HS-27A (cell line): ENCODE measurements around the gene AAGAB.
"Not testable (repeated sequence)": the region's sequence is repeated elsewhere in the genome, so short reads cannot be mapped to it uniquely, and the experiment has no call there.

Experiments
- DNase-seq: peaks from one replicate; pipeline ENCODE4 v3.0.0-alpha.2; 2012; ENCODE audit warnings: low read depth, missing footprints

Gene AAGAB, protein sequence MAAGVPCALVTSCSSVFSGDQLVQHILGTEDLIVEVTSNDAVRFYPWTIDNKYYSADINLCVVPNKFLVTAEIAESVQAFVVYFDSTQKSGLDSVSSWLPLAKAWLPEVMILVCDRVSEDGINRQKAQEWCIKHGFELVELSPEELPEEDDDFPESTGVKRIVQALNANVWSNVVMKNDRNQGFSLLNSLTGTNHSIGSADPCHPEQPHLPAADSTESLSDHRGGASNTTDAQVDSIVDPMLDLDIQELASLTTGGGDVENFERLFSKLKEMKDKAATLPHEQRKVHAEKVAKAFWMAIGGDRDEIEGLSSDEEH

DNA sequence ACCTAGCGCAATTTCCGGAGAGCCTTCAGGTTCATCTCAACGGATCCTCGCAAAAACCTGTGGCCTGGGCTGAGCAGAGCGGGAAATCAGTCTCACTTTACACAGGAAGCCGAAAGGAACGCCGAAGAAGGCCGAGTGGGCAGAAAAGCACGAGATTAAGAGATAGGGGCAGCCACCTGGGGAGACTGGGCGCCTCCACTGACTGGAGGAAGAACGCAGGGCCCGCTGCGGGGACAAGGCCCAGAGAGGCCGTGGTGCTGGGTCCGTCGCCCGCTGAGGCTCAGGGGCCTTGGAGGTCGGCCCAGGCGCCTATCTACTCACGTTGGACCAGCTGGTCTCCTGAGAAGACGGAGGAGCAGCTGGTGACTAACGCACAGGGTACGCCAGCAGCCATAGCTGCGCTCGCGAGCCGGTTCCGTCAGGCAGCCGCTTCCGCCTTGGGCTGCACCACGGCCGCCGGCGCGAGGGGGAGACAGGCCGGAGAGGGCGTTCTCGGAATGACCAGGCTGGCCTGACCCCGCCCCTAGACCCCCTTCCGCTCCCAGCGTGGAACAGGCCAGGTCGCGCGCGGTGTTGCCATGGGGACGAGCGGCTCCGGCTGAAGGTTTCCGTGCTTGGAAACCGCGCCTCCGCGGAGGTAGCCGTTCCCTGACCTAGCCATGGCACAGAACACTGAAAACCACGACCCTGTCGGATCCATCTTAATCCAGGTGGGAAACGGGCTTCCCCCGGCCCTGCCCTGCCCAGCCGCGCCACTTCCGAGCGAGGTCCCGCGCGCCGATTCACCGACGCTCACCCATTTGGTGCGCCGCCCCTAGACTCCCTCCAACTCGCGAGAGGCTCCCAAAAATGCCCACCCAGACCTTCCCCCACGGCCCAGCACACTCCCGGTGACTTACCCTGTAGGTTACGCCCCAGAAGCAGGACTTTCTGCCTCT is at the start of gene AAGAB, which contains the start of gene IQCH:
AAGAB (minus strand) TSS at position 424 of the 938 bp plus-strand sequence; CDS start at position 394, 30 bp downstream.
IQCH (plus strand) TSS at position 549 of the 938 bp plus-strand sequence; CDS start at position 660, 111 bp downstream.
- DNase-seq, result peak; percentile 94

DNA sequence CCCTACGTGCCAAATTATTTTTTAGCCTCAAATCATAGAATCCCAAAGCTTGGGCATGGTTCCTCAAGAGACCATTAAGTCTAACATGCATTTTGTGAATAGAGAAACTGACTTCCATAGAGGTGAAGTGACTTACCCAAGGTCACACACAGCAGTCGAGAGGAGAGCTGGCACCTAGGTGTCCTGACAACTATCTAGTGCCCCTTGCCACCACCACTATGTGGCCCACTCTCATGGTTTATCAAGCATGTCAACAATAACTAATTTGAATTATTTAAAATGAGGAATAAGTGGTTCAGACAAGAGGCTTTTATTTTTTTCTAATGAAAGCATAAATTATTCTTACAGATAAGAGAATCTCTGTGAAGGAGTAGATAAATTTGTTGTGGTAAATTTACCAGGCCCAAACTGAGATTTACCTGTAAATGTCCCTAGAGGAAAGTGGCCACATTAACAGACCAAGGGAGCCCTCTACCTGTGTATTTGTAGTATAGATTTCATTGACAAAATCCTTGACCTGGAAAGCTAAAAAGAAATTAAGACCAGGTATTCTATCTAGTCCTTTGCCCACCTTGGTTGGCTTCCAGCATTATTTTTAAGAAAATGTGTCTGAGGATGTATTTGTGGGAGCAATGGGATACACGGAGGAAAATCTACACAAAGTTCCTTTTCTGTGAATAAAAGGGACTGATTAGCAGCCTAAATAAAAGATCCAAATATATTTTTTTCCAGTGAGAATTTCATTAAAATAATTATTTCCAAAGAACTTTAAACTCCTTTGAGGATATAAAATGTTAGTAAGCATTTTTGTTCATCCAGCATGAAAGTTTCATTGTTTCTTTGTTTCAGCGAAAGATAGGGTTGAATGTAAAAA is 49.3 kb upstream of the AAGAB start:
- DNase-seq, result peak; percentile 35

DNA sequence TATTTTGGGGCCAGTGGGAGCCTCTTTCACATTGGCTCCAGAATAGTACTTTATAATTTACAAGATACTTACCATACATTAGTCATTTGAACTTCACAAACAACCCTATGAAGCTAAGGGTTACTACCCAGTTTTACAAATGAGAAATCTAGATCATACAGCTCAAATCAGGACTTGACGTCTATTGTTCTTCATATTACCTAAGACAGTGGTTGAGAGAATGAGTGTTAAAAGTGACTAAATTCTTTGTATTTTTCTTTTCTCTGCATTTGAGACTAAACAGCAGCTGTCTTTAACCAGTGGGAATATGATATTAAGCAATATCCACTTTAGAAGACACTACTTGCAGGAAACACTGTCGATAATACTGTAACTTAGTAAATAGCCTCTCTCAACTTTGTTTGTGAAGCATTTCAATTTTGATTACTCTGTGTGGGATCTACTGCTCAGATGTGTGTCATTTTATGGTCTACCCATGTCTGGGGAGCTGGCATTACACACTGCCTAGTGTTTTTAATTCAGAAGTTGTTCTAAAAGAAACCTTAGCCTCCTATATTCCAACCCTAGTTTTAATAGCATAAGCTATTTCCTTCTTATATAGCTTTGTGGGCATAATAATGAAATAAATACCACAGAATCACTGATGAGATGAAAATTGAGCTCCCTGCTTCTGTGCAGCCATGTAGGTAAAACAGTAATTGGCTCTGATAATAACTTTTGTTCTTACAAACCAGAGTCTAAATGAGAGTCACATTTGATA is 46.0 kb upstream of the AAGAB start:
- no peak for DNase-seq

DNA sequence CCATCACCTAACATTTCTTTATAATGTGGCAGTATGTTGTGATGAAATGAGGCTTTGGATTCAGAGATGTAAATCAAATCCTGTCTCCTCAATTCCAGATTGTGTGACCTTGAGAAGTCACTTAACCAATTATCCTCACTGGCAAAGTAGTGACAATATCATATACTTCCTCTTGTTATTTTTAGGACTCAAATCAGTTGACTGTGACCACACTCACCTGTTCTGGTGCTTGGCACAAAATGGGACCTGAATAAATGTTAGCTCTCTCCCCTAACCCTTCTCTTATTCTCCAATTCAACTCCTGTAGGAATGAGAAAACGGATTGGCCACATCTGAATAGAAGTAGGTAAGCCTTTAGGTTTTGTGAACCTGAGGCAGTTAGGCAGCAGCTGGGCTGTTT is 42.2 kb upstream of the AAGAB start:
- DNase-seq, result no peak

DNA sequence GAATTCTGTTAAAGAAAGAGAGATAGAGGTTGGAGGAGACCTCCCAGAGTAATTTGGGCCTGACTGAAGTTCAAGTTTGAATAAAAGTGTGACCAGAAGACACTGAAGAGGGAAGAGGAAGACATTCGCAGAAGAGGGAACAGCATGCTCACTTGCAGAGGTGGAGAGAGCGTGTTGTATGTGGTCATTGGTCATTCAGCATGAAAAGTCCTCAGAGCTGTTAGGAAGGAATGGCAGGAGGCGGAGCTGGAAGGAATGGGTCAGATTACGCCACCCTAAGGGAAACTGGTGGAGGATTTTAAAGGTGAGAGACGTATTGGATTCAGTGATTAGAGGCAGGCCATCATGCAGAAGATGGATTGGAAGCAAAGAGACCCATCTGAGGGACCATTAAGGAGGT is 41.7 kb upstream of the AAGAB start:
- no peak for DNase-seq

DNA sequence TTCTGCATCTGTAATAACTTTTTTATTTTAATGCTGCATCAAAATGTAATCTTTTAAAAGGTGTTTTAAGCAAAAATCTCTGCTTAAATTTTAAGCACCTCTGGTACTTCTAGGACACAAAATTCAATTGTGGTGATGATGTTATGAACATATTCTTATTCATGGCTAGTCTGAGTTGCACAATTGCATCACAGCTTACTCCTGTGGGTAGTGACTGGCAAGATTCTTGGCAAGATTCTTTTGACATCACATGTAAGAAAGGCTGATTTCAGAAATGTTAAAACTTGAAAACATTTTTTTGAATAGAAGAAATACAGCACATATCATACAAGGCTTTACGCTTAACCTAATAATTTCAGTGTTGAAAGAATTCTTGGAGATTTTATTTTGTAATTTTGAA is 35.9 kb upstream of the AAGAB start:
- DNase-seq, result no peak

DNA sequence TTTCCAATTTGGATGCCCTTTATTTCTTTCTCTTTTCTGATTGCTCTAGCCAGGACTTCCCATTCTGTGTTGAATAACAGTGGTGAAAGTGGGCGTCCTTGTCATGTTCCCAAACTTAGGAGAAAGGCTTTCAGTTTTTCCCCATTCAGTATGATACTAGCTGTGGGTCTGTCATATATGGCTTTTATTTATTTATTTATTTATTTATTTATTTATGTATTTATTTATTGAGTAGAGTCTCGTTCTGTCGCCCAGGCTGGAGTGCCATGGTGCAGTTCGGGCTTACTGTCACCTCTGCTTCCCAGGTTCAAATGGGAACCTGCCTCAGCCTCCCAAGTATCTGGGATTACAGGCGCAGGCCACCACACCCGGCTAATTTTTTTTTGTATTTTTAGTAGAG is 31.9 kb upstream of the AAGAB start:
- DNase-seq, result not testable (repeated sequence)

DNA sequence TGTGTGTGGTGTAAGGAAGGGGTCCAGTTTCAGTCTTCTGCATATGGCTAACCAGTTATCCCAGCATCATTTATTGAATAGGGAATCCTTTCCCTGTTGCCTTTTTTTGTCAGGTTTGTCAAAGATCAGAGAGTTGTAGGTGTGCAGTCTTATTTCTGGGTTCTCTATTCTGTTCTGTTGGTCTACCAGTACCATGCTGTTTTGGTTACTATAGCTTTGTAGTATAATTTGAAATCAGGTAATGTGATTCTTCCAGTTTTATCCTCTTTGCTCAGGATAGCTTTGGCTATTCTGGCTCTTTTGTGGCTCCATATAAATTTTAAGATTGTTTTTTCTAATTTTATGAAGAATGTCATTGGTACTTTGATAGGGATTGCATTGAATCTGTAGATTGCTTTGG is 31.2 kb upstream of the AAGAB start:
- not testable (repeated sequence) for DNase-seq

DNA sequence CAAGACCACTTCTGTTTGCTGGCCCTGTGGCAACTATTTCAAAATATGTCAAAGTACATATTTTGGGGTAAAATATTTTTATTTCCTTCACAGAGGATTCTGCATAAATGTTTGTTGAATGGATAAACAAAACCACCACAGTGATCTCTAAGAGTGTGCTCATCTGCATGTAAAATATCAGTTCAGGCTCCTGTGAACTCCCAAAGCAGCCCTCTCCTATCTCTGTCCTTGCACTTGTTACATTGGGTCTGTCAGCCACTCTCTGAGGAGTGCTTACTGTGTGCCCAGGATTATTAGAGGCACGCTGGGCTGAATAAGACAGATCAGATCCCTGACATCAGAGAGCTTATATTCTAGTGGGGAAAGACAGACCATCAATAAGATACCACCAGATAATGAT is 27.3 kb upstream of the AAGAB start:
- DNase-seq, result no peak

DNA sequence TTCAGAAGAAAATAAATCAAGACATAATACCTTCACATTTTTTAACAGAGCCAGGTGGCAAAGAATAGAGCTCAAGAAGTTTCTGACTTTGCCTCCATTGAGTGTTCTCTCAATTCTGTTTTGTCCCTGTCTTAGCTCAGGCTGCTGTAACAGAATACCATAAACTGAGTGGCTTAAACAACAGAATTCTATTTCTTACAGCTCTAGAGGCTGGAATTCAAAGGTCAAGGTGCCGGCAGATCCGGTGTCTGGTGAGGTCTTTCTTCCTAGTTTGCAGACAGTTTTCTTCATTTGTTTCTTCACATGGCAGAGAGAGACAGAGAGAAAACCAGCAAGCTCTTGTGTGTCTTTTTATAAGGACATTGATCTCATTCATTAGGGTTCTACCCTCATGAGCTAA is 25.8 kb upstream of the AAGAB start:
- DNase-seq, result no peak

DNA sequence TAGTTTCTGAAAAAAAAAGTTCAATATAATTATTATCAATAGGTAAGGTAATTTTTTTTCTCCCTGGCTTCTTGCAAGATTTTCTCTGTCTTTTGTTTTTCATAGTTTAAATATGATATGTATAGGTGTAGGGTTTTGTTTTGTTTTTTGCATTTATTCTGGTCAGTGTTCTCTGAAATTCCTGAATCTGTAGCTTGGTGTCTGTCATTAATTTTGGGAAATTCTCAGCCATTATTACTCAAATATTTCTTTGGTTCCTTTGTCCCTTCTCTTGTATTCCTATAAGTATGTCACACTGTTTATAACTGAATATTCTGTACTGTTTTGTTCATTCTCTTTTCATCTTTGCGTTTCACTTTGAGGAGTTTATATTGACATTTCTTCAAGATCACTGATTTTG is 22.2 kb upstream of the AAGAB start:
- no peak for DNase-seq

DNA sequence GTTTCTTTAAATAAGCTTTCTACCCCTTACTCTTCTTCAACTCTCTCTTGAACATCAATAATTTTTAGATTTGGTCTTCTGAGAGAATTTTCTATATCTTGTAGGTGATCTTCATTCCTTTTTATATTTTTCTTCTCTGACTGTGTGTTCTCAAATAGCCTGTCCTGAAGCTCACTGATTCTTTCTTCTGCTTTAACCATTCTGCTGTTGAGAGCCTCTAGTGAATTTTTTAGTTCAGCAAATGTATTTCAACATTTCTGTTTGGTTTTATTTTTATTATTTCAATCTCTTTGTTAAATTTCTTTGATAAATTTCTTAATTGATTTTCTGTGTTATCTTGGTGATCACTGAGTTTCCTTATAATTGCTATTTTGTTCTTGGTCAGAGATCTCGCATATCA is 19.8 kb upstream of the AAGAB start:
- DNase-seq, result no peak

DNA sequence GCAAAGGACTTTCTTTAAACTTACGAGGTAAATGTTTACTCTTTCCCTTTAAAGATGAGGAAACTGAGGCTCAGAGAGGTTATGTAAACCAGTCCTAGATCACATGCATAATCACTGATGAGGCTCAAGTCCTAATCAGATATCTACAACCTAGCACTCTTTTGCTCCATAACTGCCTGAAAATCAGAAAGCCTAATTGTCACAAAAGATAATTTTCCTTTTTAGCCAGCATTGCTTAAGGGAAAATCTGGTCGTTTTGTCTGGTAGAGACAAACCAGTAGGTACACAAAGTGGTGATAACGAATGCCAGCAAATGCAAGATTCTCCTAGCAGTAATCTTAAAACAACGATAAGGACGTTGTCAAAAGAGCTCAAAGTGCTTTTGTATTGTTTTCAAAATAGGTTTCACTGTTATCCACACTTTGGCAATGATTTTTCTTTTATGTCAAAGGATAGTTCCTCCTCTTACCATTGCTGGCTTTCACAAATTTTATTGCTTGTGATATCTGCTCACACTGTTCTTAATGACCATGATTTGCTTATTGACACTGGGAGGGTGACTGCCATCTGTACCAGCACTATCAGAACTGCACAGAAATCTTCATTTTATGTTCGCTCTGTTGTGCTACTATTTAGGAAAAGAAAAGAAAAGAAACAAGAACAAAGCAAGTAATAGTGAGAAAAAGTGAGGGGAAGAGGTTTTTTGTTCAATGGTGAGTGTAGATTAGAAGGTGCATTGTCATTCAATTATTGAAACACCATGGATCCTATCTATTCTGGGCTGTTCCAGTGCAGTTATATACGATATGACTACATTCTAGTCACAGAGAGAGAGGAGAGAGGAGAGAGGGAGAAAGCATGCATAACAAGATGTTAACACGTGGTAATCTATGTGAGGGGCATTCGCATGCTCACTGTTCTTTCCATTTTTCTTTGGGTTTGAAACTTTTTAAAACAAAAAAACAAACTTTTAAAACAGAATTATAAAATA is 13.8 kb upstream of the AAGAB start:
- no peak for DNase-seq

DNA sequence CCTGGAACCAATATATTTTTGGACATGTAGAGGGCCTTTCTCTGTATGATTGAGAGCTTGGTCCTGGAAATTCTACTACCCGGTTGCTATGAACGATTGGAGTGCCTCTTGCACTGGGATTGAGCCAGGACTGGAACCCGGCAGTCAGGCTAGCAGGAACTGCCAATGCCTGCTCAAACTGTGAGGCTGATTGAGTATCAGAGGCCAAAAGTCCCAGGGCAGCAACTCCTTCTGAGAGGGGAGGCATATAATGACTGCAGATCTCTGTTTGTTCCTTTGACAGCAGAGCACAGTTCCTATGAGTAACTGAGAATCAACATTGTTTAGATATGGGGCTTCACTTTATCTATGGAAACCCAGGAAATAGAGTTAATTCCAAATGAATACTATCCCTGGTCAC is 13.0 kb upstream of the AAGAB start:
- no peak for DNase-seq

DNA sequence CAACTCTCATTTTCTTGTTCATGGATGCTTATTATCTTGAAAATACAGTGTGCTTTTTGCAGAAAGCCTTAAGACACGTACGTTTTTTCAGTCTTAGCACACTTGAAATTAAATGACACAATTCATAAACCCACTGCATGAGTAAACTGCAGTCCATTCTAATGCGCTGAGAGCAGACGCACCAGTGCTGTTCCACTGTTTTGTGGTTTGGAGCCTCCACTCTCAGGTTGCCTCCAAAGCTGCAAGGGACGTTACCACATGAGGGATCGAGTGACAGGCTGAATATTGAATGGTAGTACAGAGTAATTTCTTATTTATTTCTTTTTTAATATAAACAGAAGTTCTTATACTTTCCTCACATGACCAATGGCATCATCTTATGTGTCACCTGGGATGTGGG is 12.4 kb upstream of the AAGAB start:
- DNase-seq, result no peak

DNA sequence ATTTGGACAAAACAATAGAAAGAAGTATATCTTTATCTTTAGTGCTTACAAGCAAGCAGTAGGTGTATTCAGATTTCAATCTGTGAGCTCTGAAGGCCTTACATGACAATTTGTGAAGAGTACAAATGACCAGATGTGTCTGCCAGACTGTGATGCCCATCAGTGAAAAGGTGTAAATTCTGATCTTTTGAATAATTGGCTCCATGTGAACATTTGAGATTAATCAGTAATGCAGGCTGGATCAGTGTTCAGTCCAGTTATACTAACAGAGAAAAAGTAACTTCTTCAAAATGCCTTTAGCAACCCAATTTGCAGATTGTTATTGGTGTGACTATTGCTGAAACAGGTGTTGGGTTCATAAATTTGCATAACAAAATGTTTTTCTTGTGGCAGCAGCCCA is 5.3 kb upstream of the AAGAB start:
- DNase-seq, result no peak

DNA sequence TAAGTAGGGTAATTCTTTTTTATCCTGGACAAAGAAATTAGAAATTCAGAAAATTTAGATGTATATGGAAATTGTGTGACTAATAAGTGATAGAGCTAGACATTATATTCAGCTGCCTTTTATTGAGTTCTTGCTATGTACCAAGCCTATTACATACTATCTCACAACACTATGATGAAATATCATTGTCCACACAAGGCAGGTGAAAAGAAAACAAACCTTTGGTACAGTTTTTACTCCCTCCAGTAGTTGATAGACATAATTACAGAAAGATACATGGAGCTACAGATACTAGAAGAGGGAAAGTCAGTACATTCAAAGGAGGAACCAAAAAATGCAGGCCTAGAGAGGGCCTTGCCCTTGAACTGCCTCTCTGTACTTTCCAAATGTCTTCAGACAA is 4.9 kb upstream of the AAGAB start:
- DNase-seq, result no peak

DNA sequence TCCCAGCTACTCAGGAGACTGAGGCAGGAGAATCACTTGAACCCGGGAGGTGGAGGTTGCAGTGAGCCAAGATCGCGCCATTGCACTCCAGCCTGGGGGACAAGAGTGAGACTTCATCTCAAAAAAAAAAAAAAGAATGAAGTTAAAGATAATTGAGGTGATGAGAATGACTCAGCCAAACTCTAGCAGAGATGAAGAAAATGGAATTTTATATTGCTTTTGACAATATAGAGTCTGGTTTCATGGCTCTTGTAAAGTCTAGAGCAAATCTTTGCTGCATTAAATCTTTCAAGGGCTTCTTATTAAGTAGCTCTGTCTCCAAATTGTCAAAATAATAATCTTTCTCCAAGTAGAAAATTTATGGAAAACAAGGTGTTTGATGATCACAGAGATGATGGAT is 4.0 kb upstream of the AAGAB start:
- DNase-seq, result not testable (repeated sequence)

DNA sequence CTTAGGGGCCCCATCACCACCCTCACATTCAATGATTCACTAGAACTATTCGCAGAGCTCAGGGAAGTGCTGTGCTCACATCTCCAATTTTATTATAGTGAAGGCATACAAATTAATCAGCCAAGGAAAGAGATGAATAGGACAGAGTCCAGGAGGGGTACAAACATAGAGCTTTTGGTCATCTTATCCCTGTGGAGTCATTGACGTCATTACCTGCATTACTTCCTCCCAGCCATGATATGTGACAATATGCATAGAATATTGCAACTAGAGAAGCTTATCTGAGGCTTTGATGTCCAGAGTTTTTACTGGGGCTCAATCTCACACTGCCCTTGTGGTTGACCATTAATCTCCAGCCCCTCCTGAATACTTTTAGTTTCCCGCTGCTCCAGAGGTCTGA is 1.6 kb upstream of the AAGAB start:
- no peak for DNase-seq
